ENCODE data around the gene ATXN2L.
"Not testable (repeated sequence)": the region's sequence is repeated elsewhere in the genome, so short reads cannot be mapped to it uniquely, and the experiment has no call there.

Gene ATXN2L

GRCh38 chr16:28836761-28837064, 13.9 kb downstream of the ATXN2L start:
- DNase-seq = no peak

- DNase-seq = no peak
These were observed 15.1 kb downstream of the ATXN2L start for GRCh38 chr16:28837672-28838557.

GRCh38 chr16:28838558-28838918, 15.7 kb downstream of the ATXN2L start:
- DNase-seq = no peak

- no peak for DNase-seq
These were observed 16.3 kb downstream of the ATXN2L start for GRCh38 chr16:28839004-28839639.

GRCh38 chr16:28839899-28840298, 17.1 kb downstream of the ATXN2L start:
- DNase-seq = no peak

- DNase-seq = no peak
These were observed 19.9 kb downstream of the ATXN2L start for GRCh38 chr16:28842696-28843095.

- no peak for DNase-seq
These were observed 21.0 kb downstream of the ATXN2L start for GRCh38 chr16:28843766-28844165.

GRCh38 chr16:28844226-28844885, 21.6 kb downstream of the ATXN2L start:
- no peak for DNase-seq

- DNase-seq = no peak
These were observed 22.5 kb downstream of the ATXN2L start for GRCh38 chr16:28845293-28845692.

- no peak for DNase-seq
These were observed 22.9 kb downstream of the ATXN2L start for GRCh38 chr16:28845761-28846079.

- peak; percentile 95 for DNase-seq
These were observed 23.5 kb downstream of the ATXN2L start, which contains the start of gene TUFM for GRCh38 chr16:28846080-28846932. TSS of gene TUFM (minus strand) at chr16:28846348. CDS start at chr16:28846269, 79 bp downstream.

GRCh38 chr16:28846933-28847273, 24.1 kb downstream of the ATXN2L start:
- DNase-seq = no peak

- no peak for DNase-seq
These were observed 35.6 kb downstream of the ATXN2L start for GRCh38 chr16:28858421-28858820.

GRCh38 chr16:28859326-28859725, 36.5 kb downstream of the ATXN2L start:
- no peak for DNase-seq

GRCh38 chr16:28863929-28864793, 41.4 kb downstream of the ATXN2L start:
- no peak for DNase-seq

GRCh38 chr16:28865001-28865688, 42.3 kb downstream of the ATXN2L start:
- no peak for DNase-seq

GRCh38 chr16:28865722-28866453, 43.1 kb downstream of the ATXN2L start:
- no peak for DNase-seq

- no peak for DNase-seq
These were observed 43.6 kb downstream of the ATXN2L start for GRCh38 chr16:28866454-28866804.

GRCh38 chr16:28867241-28867640, 44.4 kb downstream of the ATXN2L start:
- DNase-seq = no peak

- not testable (repeated sequence) for DNase-seq
These were observed 44.8 kb downstream of the ATXN2L start for GRCh38 chr16:28867646-28868045.

GRCh38 chr16:28869201-28869600, 46.4 kb downstream of the ATXN2L start:
- no peak for DNase-seq
